CD4-positive, alpha-beta T cell treated with Interleukin-21 for 1 hour (primary cell): Measurements from ENCODE around the gene CLDN1.

Source experiments
- DNase-seq: peaks from one replicate; pipeline ENCODE4 v3.0.0-alpha.2; 2020

CLDN1 gene, protein sequence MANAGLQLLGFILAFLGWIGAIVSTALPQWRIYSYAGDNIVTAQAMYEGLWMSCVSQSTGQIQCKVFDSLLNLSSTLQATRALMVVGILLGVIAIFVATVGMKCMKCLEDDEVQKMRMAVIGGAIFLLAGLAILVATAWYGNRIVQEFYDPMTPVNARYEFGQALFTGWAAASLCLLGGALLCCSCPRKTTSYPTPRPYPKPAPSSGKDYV

DNA sequence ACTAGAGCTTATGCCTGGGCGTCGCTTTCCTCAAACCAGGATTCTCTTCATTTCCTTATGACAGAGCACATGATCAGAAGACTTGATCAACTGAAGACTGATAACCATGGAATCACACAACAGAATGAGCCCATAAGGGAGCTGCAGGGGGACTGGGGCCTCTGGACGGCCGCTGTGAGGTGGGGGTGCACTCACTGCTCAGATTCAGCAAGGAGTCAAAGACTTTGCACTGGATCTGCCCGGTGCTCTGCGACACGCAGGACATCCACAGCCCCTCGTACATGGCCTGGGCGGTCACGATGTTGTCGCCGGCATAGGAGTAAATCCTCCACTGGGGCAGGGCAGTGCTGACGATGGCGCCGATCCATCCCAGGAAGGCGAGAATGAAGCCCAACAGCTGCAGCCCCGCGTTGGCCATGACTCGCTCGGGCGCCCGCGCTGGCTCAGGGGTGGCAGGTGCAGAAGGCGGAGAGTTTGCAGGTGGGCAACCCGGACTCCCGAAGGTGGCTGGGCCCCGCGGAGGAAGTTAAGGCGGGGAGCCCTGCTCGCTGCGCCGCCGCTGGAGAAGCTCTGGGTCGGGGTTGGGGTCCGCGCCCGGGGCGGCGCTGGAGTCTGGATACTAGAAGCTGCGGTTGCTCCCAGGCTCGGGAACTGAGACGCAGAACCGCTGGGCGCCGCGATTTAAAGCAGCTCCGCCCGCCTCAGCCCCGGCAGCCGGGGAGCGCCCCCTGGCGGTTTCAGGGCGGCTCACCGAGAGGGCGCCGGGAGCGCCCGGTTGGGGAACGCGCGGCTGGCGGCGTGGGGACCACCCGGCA, at the start of gene CLDN1:
TSS of gene CLDN1 (minus strand) at position 658 of the 815 bp plus-strand sequence. CDS start at position 418, 240 bp downstream.
- DNase-seq, result peak; percentile 61

DNA sequence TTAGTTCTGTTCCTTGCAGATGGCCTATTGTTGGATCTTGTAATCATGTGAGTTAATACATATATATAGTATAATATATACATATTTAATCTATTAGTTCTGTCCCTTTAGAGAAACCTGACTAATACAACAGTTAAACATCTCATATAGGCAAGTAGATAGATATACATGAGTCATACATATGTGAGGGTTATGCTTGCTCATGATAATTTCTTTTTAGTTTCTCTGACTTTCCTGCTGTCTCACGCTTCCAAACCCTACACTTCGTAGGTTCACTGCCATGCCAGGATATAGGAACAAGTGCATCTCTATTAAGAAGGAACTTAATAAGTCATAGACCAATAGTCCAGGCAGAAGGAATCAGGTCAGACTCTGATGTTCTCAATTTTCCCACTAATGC, 48.9 kb upstream of the CLDN1 start:
- DNase-seq, result no peak

DNA sequence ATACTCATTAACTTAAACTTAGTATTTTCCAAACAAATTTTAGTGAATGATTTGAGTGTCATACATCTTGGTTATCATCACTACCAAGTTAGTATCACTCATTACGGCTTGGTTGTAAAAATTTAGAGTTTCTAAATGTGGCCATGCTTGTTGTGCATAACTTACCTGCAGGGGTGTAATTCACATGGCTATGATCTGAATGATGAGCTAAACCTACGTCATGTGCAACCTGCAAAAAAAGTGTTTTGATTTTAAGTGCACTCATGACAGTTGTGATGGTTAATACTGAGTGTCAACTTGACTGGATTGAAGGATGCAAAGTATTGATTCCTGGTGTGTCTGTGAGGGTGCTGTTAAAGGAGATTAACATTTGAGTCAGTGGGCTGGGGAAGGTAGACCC, 48.1 kb upstream of the CLDN1 start:
- no peak for DNase-seq

DNA sequence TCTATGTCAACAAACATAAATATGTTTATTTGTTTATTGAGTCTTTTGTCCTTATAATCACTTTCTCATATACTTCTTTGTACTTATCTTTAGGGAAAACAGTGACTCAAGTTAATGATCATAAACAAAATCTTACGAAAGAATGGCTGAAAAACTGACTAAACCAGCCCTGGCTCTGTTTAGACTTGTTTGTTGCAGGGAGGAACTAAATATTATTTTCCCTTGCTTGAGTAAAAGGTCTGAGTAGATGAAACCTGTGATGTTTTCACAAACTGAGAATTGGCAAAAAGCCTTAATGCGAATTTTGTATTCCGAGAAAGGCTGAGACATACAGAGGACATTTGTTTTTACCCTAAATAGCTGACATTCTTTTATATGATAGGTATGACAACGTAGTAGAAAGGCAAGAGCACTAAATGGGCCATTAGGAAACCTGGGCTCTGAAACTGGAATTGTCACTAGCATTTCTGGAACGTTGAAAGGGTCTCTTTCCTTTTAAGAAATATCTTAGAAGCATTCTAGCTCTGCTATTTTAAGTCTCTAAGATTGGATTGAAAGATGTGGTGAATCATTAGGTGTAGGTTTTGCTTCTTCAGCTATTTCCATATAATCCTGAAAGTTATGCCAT, 47.5 kb upstream of the CLDN1 start:
- no peak for DNase-seq

DNA sequence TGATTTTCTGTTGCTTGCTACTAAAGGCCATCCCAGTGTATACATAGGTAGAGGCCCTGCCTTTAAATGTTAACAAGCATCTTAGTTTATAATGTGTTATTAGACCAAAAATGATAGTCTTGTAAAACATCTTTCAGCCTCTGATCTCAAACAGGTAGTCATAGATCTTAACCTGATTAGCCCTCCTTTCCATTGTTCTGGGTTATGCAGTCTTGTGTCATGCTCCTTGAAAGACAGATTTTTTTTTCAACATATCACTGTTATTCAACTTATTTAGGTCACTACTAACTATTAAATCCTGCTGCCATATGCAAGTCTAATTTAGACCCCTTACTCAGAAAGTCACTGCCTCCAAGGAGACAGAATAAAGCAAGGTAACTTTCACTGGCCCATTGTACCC, 46.6 kb upstream of the CLDN1 start:
- DNase-seq, result no peak

DNA sequence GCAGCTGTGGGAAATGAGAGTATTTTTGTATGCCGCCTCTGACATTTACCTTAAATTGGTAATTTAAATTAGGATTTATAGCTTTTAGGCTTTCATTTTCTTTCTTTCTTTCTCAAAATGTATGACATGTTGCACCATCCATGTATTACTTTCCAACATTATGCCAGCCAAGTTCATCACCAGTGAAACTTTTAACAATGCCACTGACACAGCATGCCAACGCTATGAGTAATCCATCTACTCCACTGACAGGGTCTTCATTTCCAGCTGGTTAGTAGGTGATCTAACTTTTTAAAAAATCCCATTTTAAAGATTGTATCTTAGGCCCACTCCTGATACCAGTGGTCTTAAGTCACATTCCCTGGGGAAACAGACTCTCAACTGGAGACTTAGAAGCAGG, 43.9 kb upstream of the CLDN1 start:
- DNase-seq, result no peak

DNA sequence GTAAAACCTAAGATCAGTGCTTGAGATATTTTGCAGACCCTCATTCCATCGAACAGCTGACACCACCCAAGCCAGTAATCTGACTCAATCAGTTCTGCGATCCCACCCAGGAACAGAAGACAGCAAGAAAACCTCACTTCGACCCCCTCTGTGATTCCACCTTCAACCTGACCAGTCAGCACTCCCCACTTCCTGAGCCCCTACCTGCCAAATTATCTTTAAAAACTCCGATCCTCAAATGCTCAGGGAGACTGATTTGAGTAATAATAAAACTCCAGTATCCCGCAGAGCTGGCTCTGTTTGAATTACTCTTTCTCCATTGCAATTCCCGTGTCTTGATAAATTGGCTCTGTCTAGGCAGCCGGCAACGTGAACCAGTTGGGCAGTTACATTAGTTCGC, 40.0 kb upstream of the CLDN1 start:
- DNase-seq, result no peak

DNA sequence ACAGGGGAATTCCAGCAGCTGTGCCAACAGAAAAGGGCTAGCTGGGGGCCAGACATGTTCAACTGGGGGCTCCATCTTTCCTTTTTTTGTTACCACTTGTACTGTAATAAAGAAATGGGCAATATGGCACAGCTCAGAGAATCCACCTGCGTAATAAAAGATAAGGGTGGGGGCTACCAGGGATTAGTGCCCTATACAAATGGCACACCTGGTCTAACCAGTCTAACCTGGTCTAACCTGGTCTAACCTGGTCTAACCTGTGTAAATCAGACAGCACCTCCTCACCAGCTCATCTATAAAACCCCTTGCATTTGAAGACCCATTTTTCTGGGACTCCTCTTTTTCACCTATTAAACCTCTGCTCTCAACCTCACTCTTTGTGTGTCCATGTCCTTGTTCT, 39.5 kb upstream of the CLDN1 start:
- DNase-seq, result no peak

DNA sequence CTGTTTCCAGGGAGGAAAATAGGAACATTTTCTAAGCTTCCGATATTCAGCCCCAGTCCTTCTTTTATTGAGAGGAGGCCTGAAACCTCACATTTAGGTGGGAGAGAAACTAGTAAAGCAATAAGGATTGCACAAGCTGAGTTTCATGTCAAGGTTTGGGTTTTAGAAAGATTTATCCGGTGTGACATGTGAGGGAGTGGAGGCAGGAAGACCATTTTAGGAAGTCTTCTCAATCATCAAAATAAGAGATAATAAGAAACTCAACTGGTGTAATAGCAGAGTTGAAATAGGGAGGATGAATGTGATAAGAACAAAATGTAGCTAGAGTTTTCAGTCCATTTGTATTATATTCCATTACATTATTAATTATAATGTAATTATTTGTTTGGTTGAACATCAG, 38.0 kb upstream of the CLDN1 start:
- DNase-seq, result no peak

DNA sequence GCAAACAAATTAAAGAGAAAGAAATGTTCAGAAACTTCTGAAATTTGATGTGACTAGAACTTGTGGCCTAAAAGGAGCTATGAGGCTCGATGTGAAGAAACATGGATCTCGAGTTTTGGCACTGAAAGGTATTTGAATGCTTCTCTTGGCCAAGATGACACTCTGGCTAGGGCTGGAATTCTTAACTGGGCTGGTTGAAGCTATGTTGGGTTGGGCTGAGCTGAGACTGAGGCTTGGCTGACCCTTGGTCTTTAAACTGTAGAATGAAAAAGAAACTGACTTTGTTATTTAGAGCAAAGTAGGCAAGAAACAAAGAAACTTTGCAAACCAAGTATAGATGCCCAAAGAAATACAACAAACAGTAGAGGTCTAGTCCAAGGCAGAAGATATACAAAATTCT, 37.6 kb upstream of the CLDN1 start:
- DNase-seq, result no peak

DNA sequence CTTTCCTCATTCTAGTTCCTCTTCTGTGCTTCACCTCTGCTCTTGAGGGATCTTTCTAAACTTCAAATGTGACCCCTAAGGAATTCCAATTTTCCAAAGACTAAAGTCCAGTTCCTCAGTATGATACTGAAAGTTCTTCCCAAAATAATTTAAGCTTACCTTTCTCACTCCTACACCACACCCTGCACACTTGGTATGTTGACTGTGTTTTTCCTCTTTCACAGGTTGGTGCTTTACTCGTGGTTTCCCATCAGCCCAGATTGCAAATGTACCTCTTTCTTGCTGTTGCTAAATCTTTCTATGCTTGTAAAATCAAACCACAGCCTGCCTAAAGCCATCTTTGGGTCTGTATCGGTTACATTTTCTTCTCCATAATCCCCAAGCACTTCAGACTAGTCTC, 35.2 kb upstream of the CLDN1 start:
- DNase-seq, result no peak

DNA sequence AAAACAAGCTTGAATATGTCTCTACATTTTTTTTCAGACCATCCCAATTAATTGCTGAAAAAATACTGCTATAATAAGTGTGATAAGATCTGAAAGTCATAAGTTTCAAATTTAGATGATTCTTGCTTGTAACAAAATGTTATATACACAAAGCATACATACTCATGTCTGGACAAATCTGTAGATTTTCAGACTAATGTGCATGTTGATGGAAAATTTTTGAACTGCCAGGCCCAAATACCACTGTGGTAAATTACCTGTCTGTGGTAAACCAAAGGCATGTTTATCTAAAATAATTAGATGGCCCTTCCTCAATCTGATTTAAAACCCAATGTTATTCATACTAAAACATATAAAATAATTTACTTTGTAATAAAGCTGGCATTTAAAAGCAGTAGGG, 34.0 kb upstream of the CLDN1 start:
- no peak for DNase-seq

DNA sequence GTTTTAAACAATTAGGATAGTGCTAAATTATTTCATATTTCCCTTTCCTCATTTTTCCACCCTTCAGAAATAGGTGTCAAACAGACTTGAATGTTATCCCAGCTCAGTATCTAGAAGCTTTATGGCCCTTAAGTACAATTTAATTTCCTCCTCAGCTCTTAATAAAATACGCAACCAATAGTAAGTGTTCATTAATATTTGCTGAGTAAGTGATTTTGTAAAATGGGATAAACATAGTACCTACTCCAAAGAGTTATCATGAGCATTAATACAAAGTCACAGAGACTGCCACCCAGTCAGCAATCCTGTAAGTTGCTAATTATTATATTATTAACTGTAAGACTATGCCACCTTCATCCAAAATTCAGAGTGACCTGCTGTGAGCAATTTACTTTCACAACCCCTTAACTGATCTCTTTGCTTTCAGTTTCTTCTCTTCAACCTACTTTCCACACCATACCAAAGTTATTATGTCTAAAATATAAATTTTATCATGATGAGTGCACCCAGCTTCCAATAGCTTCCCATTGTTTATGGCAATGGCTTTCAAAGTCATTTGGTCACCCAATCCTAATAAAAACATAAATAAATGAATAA, 30.7 kb upstream of the CLDN1 start:
- no peak for DNase-seq

DNA sequence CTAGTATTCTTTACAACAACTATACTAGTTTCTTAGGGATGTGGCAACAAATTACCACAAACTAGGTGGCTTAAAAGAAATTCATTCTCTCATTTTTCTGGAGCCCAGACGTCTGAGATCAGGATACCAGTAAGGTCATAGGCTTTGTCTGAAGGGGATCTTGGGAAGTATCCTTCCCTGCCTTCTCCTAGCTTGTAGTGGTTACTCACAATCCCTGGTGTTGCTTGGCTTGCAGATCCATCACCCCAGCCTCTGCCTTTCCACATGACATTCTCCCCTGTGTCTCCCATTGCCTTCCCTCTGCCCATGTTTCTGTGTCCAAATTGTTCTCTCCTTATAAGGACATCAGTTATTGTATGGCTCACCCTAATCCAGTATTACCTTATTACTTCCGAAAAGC, 24.3 kb upstream of the CLDN1 start:
- DNase-seq, result no peak

DNA sequence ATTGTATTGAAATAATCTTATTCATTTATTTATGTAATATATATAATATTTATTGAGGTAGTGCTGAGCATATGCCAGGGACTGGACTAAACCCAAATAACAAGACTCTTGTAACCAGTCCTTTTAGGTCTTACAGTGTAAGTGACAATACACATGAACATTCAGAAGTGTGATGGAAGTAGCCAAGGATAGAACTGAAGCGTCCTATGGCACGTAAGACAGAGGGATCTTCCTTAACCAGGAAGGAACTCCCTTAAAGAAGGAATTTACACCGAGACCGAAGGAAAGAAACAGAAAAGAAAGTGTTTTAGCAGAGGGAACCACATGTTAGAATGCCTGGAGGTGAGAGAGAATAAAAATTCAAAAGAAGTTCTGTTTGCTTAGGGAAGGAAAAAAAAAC, 23.6 kb upstream of the CLDN1 start:
- no peak for DNase-seq

DNA sequence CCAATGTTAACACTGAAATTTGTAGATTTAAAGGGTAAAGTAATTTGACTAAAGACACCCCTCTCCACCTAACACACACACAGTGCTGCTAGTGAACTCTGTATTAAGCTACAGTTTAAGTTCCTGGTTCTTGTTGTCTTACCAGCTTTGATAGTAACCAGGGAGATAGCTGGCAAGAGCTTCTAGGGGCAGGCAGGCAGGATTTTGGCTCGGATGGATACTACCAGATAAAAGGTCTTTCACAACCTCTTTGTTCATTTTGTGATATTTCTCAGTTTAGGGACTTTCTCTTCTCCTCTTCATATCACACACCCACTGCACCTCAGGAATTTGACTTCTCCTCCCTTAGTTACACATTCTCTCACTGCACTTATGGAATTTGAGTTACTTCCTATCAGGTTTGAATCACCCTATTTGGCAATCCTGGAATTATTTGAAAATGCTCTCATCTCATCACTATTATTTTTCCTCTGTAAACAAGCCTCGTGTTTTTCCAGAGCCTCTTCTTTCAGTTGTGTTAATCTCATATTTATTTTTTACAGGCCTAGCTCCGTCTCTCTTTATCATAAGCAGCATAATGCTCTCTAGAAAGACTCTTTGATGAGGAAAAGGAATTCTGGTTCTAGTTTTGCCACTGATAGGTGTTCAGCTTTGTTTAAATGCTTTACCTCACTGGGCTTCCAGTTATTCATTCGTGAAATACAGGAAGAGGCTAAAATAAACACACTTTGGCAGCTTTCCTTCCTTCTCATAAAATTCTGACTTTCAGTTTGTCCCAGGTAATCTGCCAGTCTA, 23.0 kb upstream of the CLDN1 start:
- no peak for DNase-seq

DNA sequence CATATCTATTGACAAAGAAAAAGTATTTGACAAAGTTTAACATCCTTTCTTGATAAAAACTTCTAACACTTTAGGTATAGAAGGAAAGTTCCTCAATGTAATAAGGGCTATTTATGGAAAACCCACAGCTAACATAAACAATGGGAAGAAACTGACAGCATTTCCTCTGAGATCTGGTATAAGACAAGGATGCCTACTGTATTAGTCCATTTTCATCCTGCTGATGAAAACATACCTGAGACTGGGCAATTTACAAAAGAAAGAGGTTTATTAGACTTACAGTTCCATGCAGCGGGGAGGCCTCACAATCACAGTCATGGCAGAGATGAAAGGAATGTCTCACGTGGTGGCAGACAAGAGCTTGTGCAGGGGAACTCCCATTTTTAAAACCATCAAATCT, 17.8 kb upstream of the CLDN1 start:
- no peak for DNase-seq

DNA sequence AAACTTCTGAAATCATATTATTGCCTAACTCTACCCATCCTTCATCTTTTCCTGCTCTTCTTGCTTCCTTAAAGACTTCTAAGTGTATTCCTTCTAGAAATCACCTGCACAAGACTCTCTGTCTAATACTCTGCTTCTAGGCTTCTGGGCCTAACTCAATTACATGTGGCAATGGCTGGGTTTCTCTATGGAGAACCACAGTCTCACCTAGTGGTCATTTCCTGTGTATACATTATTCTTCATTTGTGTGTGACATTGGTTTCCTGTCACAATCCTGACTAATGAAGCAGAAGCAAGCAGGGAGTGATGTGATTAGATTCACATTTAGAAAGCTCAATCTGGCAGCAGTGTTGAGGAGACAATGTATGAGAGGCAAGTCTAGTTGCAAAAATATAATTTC, 16.9 kb upstream of the CLDN1 start:
- DNase-seq, result no peak

DNA sequence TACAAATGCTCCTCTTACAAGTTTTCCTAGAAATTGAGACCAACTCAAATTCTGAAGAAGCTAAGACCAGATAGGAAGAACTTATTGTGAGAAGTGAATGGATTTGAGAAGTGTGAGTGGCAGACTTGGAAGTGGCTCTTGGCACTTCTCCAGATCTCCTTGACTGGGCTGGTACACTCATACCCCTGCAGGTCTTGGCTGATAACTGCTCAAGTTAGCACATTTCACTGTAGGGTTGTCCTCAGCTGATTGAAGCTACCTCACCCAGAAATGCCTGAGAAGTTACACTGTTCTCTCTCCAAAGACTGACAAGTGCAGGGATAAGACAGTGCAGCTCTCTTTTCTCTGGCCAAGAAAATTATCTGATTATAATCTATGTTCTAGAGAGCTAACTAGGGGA, 16.5 kb upstream of the CLDN1 start:
- DNase-seq, result no peak

DNA sequence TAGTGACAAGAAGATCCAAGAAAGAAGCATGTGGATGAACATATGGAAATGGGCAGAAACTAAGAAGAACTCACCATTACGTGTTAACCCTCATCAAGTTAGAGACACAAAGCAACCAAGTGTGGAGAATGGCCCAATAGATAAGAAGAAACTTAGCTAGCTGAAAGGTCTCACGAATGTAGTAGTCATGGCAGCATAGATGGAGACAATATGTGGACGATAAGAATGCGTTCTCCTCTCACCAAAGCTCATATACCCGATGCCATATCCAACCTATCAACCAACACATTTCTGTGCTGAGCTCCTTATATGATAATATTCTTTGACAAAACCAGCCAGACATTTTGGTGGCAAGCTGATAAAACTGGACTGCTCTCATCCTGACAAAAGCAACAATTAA, 15.1 kb upstream of the CLDN1 start:
- DNase-seq, result no peak

DNA sequence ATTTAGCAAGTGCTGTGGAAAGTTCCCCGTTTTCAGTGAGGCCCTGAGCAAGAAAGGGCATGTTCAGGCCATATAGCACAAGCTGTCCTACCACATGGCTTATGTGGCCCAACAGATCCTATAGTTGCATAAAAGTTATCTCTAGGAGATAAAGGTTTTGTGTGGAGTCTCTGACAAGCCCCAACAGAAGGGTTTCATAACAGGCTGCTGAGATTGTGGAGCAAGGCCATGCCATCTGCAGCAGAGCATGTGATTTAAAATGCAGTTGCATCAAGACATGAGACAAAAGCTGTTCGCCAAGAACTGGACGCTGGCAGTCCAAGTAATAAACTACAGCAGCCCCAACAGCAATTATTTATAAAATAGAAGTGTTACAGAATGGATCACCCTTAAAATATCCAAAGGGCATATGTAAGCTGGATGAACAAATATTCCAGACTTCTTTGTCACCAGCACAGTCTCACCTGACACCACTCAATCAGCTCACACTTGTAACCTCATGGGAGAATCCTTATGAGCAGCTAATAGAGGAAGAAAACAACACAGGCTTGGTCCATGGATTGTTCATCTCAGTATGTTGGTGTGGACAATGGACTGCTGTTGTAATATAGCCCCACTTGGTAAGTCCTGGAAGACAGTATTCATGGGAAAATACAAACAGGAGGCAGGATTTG, 14.4 kb upstream of the CLDN1 start:
- DNase-seq, result no peak

DNA sequence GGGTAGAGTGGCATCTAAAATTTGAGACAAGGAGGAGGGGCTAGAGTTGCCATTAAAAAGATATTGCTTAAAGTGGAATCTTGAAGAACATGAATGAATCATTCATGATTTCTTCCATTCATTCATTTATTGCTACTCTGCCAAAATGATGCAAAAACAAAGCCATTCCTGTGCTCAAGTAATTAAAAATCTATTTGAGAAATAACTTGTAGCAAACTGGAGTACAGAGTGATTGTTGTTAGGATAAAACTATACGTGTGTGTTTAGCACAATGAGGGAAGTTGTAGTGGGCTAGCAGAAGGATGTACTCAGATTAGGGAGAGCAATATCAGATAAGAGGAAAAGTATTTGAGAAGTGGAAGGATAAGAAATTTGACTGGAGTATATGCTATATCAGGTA, 11.7 kb upstream of the CLDN1 start:
- DNase-seq, result no peak
